ENCODE results near the gene PROZ.

DNA sequence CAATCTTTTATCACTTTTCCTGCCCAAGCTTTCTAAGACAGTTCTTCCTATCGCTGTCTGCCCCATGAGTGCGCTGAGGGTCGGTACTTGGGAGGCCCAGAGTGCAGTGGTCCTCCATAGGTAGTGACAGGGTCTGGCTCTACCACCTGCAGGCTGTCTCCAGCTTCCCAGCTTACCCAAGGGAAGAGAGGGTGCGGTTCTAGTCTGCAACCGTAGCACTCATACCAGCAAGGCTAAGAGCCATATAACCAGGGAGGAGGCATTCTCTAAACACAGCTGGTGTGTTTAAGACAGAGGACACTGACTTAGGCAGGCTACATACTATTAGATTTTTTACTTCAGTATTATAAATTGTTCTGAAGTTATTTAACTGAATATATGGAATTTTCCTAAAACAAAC, 8.2 kb downstream of the PROZ start:
- no peak for TF ChIP-seq POLR2A (IDR thresholded peaks at IDR 0.05)
- TF ChIP-seq, protein P1, sequence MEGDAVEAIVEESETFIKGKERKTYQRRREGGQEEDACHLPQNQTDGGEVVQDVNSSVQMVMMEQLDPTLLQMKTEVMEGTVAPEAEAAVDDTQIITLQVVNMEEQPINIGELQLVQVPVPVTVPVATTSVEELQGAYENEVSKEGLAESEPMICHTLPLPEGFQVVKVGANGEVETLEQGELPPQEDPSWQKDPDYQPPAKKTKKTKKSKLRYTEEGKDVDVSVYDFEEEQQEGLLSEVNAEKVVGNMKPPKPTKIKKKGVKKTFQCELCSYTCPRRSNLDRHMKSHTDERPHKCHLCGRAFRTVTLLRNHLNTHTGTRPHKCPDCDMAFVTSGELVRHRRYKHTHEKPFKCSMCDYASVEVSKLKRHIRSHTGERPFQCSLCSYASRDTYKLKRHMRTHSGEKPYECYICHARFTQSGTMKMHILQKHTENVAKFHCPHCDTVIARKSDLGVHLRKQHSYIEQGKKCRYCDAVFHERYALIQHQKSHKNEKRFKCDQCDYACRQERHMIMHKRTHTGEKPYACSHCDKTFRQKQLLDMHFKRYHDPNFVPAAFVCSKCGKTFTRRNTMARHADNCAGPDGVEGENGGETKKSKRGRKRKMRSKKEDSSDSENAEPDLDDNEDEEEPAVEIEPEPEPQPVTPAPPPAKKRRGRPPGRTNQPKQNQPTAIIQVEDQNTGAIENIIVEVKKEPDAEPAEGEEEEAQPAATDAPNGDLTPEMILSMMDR (IDR thresholded peaks at IDR 0.05 in 8 of 11, conservative IDR thresholded peaks at IDR 0.05 in 3 of 11) = no peak
- no peak for TF ChIP-seq POLR2AphosphoS5 (IDR thresholded peaks at IDR 0.05)
